Body of pancreas (tissue), 4 donors: ENCODE data around the gene TIMELESS. TPM values are rescaled to one million over a fixed set of nuclear protein-coding genes. Genes with fewer than 3 reads are reported as not detected.

ENCODE experiments used
- ATAC-seq: fragments of 150-250 bp; one replicate; pipeline ENCODE4 v1.9.1; 2016
- DNase-seq, 4 donors: peaks; one replicate each; pipeline ENCODE4 v3.0.0-alpha.2; 2019
- H3K27ac ChIP-seq, 4 donors: fragments of 200-600 bp; sonication (generic); 1 replicate in 3 of 4; 2 replicates in 1 of 4; pipeline versions ENCODE4 v1.5.1 to v1.6.1; 2016 to 2019; ENCODE audit warnings: mild to moderate bottlenecking in 1 of 4, mixed read lengths in 1 of 4, moderate library complexity in 1 of 4
- H3K27me3 ChIP-seq, 2 donors: fragments of 200-600 bp; sonication (generic); one replicate each; pipeline ENCODE4 v1.6.0; 2016; ENCODE audit warnings: mild to moderate bottlenecking in 1 of 2
- H3K36me3 ChIP-seq, 2 donors: fragments of 200-600 bp; sonication (generic); replicated peaks in 1 of 2; 2 replicates each; pipeline ENCODE4 v1.5.1; 2016; ENCODE audit warnings: low read depth in 2 of 2; ENCODE audit not compliant: insufficient read depth in 1 of 2
- H3K4me1 ChIP-seq: fragments of 200-600 bp; sonication (generic); one replicate; pipeline ENCODE4 v1.6.0; 2016
- H3K4me3 ChIP-seq, 2 donors: fragments of 200-600 bp; sonication (generic); 1 replicate in 1 of 2; 2 replicates in 1 of 2; pipeline ENCODE4 v1.5.1; 2016 to 2019
- H3K9me3 ChIP-seq, 3 donors: fragments of 200-600 bp; sonication (generic); 1 replicate in 2 of 3; 2 replicates in 1 of 3; pipeline ENCODE4 v1.5.1; 2016
- CTCF ChIP-seq, 7 experiments: fragments of 450-650 bp in 4 of 7; fragments of 200-600 bp in 3 of 7; sonication (generic) in 3 of 7; IDR thresholded peaks; one replicate each; pipeline ENCODE4 v1.5.1; 2016 to 2019; ENCODE audit warnings: antibody characterized with exemption in 7 of 7
- POLR2A ChIP-seq, 3 donors: fragments of 450-650 bp; IDR thresholded peaks; one replicate each; pipeline ENCODE4 v1.6.1; 2016; ENCODE audit warnings: antibody characterized with exemption in 3 of 3, mild to moderate bottlenecking in 2 of 3
- WGBS, 2 donors: methylation state at CpG; one replicate each; pipeline ENCODE4 v1.1.5; 2017; 5-methylcytosine and 5-hydroxymethylcytosine counted together
- intact Hi-C: fragments of 100-400 bp; cut with DNase I; formaldehyde crosslinking; loops from one replicate; pipeline ENCODE4 v1.15.1; 2023
- total RNA-seq, 2 donors: library from RNA; depleted of rRNA; stranded (reverse); fragments of >200 nt; gene quantifications; one replicate each; pipeline ENCODE4 v1.1.0, GENCODE V29; 2016

Gene TIMELESS
- total RNA-seq, 2 donors from 2014 or later = 4.7 to 6.9 TPM

GRCh38 chr12:56382611-56383010, 66.6 kb downstream of the TIMELESS start:
- Histone ChIP-seq H3K27me3 (no peaks in the 10 kb centered on the region), H3K4me3 (no peak overlapping the region), H3K27ac (no peak overlapping the region), H3K9me3 (no peaks in the 10 kb centered on the region), H3K36me3 (no peaks in the 10 kb centered on the region), H3K4me1 (no peaks in the 10 kb centered on the region)
- ATAC-seq (no peak), DNase-seq (no peak)
- 83% methylated on average over 16 of the region's 16 CpGs for WGBS, 2 donors
- TF ChIP-seq POLR2A (IDR thresholded peaks at IDR 0.05) = no peak
- TF ChIP-seq CTCF (IDR thresholded peaks at IDR 0.05) = no peak
- intact Hi-C loops = no loop called here

- WGBS, 2 donors = 11 to 31% methylated on average over 1 of the region's 1 CpG
- Histone ChIP-seq H3K4me1 (no peaks in the 10 kb centered on the region), H3K36me3 (no peaks in the 10 kb centered on the region), H3K27me3 (no peaks in the 10 kb centered on the region), H3K27ac (no peak overlapping the region), H3K9me3 (no peaks in the 10 kb centered on the region), H3K4me3 (no peak overlapping the region)
- ATAC-seq (no peak), DNase-seq (no peak)
- TF ChIP-seq POLR2A (IDR thresholded peaks at IDR 0.05) (no peak), CTCF (IDR thresholded peaks at IDR 0.05) (no peak)
- intact Hi-C loops = no loop called here
Measured at GRCh38 chr12:56377989-56378316, 71.3 kb downstream of the TIMELESS start.

DNA sequence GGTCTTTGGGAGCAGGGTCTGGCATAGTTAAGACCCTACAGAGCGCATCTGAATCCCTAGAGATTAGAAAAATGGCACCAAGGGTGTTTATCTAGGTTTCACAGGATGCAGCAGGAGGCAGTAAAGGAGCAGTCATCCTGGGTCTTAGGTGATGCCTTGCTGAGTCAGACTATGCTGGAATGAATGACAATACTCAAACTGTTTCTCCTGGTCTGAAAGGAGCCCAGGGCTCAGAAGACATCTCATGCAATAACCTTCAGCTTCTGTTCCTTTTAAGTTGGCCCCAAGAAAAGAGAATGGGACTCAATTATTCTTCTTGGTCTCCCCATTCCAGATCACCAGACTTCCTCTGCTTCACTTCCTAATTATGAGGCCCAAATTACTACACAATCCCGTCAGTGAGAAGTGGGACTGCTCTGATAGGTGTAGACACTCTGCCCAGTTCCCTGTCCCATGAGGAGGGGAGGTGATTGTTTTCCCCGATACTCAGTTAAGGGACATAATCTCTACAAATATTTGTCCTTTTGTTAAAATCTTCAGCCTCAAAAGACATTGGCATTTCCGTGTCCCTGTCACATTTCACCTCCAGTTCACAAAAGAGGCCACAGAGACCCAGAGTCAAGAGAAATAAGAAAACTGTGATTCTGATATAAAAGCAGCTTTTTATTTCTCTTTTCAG, 71.8 kb downstream of the TIMELESS start:
- no peak overlapping the region for H3K4me3 ChIP-seq
- intact Hi-C loops = no loop called here
- no peak for DNase-seq
- no peaks in the 10 kb centered on the region for H3K9me3 ChIP-seq
- ATAC-seq = no peak
- H3K4me1 ChIP-seq = no peaks in the 10 kb centered on the region
- 60% methylated on average over 4 of the region's 4 CpGs for WGBS, 2 donors
- no peaks in the 10 kb centered on the region for H3K27me3 ChIP-seq
- H3K36me3 ChIP-seq = no peaks in the 10 kb centered on the region
- TF ChIP-seq POLR2A (IDR thresholded peaks at IDR 0.05) (no peak), CTCF (IDR thresholded peaks at IDR 0.05) (peak in 1 of 7 experiments; percentile 17)
- H3K27ac ChIP-seq = no peak overlapping the region

- no peaks in the 10 kb centered on the region for H3K27me3 ChIP-seq
- DNase-seq = no peak
- 76 to 80% methylated on average over 11 of the region's 11 CpGs for WGBS, 2 donors
- H3K4me3 ChIP-seq = no peak overlapping the region
- H3K4me1 ChIP-seq = no peaks in the 10 kb centered on the region
- TF ChIP-seq POLR2A (IDR thresholded peaks at IDR 0.05) = no peak
- TF ChIP-seq CTCF (IDR thresholded peaks at IDR 0.05) = no peak
- H3K27ac ChIP-seq = no peak overlapping the region
- no peaks in the 10 kb centered on the region for H3K36me3 ChIP-seq
- intact Hi-C loops = no loop called here
- ATAC-seq = no peak
- no peaks in the 10 kb centered on the region for H3K9me3 ChIP-seq
Measured at GRCh38 chr12:56375598-56376434, 73.4 kb downstream of the TIMELESS start.
